GM23338 (cell line): ENCODE data around the gene TAS2R1. TPM values are rescaled to one million over a fixed set of nuclear protein-coding genes. Genes with fewer than 3 reads are reported as not detected.
A peak's percentile ranks its signal among the peaks of the same experiment; 100 is the strongest.

Source experiments
- ATAC-seq: fragments of 200-7000 bp; cut with Tn5 transposase; 3 replicates; pipeline ENCODE4 v1.9.1; 2020
- DNase-seq: peaks from one replicate; pipeline ENCODE4 v3.0.0-alpha.2; 2015; ENCODE audit warnings: low spot score
- H2AFZ ChIP-seq: fragments of 200-600 bp; sonication (generic); 2 replicates; pipeline ENCODE4 v1.8.0; 2016; ENCODE audit warnings: antibody characterized with exemption, mild to moderate bottlenecking, moderate library complexity
- H3F3A ChIP-seq: fragments of 200-600 bp; sonication (generic); replicated peaks from 2 replicates; pipeline ENCODE4 v1.8.0; 2017; ENCODE audit warnings: antibody characterized with exemption, mixed run types, low read depth
- H3K27ac ChIP-seq: fragments of 200-600 bp; sonication (generic); 2 replicates; pipeline ENCODE4 v1.6.1; 2016; ENCODE audit warnings: low read depth
- H3K27me3 ChIP-seq: fragments of 200-600 bp; sonication (generic); 2 replicates; pipeline ENCODE4 v1.8.0; 2016; ENCODE audit warnings: mild to moderate bottlenecking, mixed run types, moderate library complexity; ENCODE audit not compliant: insufficient read depth
- H3K36me3 ChIP-seq: fragments of 200-600 bp; sonication (generic); 2 replicates; pipeline ENCODE4 v1.8.0; 2016; ENCODE audit warnings: mild to moderate bottlenecking; ENCODE audit not compliant: insufficient read depth
- H3K4me1 ChIP-seq: fragments of 200-600 bp; sonication (generic); 2 replicates; pipeline ENCODE4 v1.8.0; 2016; ENCODE audit warnings: mild to moderate bottlenecking, moderate library complexity; ENCODE audit not compliant: insufficient read depth
- H3K4me2 ChIP-seq: fragments of 200-600 bp; sonication (generic); 2 replicates; pipeline ENCODE4 v1.7.1; 2017; ENCODE audit warnings: mixed run types
- H3K4me3 ChIP-seq: fragments of 200-600 bp; sonication (generic); 2 replicates; pipeline ENCODE4 v1.6.1; 2016; ENCODE audit warnings: mixed run types
- H3K79me2 ChIP-seq: fragments of 200-600 bp; sonication (generic); replicated peaks from 2 replicates; pipeline ENCODE4 v1.8.0; 2017; ENCODE audit warnings: mild to moderate bottlenecking; ENCODE audit not compliant: insufficient read depth
- H3K9me2 ChIP-seq: fragments of 200-600 bp; sonication (generic); 2 replicates; pipeline ENCODE4 v1.8.0; 2017; ENCODE audit not compliant: insufficient read depth
- H4K20me1 ChIP-seq: fragments of 200-600 bp; sonication (generic); replicated peaks from 2 replicates; pipeline ENCODE4 v1.8.0; 2017; ENCODE audit warnings: mild to moderate bottlenecking; ENCODE audit not compliant: insufficient read depth
- H3K27ac Mint-ChIP-seq: 2 replicates; pipeline ENCODE4 v1.8.0; 2020; ENCODE audit warnings: inconsistent platforms, mild to moderate bottlenecking, moderate library complexity, mixed read lengths
- H3K27me3 Mint-ChIP-seq: 3 replicates; pipeline ENCODE4 v1.8.0; 2022; ENCODE audit warnings: low read depth, mild to moderate bottlenecking, moderate library complexity, mixed read lengths, inconsistent platforms; ENCODE audit not compliant: insufficient read depth, poor library complexity
- H3K36me3 Mint-ChIP-seq: 3 replicates; pipeline ENCODE4 v1.8.0; 2021; ENCODE audit warnings: low read depth, mild to moderate bottlenecking, inconsistent platforms, moderate library complexity, mixed read lengths
- H3K4me1 Mint-ChIP-seq: 3 replicates; pipeline ENCODE4 v1.8.0; 2020; ENCODE audit warnings: mild to moderate bottlenecking, inconsistent platforms, mixed read lengths
- H3K4me3 Mint-ChIP-seq: 3 replicates; pipeline ENCODE4 v1.8.0; 2021; ENCODE audit warnings: moderate library complexity, mild to moderate bottlenecking, inconsistent platforms, mixed read lengths
- H3K9me3 Mint-ChIP-seq: 3 replicates; pipeline ENCODE4 v1.8.0; 2020; ENCODE audit warnings: moderate library complexity, mild to moderate bottlenecking, inconsistent platforms, mixed read lengths
- CREB1 ChIP-seq: fragments of 250-450 bp; sonication (Bioruptor Pico); IDR thresholded peaks from 2 replicates; pipeline ENCODE4 v1.5.0; 2020; ENCODE audit warnings: low read depth, mild to moderate bottlenecking, moderate library complexity
- ETS1 ChIP-seq: IDR thresholded peaks from 2 replicates; pipeline ENCODE4 v1.6.1; 2016; ENCODE audit warnings: antibody characterized with exemption
- EZH2 ChIP-seq: fragments of 200-600 bp; sonication (generic); IDR thresholded peaks from one replicate; pipeline ENCODE4 v1.8.0; 2017; ENCODE audit warnings: antibody characterized with exemption, mild to moderate bottlenecking, low read depth; ENCODE audit not compliant: unreplicated experiment
- EZH2phosphoT487 ChIP-seq: fragments of 200-600 bp; sonication (generic); IDR thresholded peaks from one replicate; pipeline ENCODE4 v1.8.1; 2018; ENCODE audit warnings: antibody characterized with exemption; ENCODE audit not compliant: unreplicated experiment
- JUNB ChIP-seq: IDR thresholded peaks from one replicate; pipeline ENCODE4 v1.6.1; 2016; ENCODE audit warnings: antibody characterized with exemption; ENCODE audit not compliant: unreplicated experiment
- NANOG ChIP-seq: IDR thresholded peaks from 2 replicates; pipeline ENCODE4 v1.6.1; 2016; ENCODE audit warnings: antibody characterized with exemption, borderline replicate concordance
- REST ChIP-seq: IDR thresholded peaks from one replicate; pipeline ENCODE4 v1.6.1; 2018; ENCODE audit warnings: antibody characterized with exemption; ENCODE audit not compliant: unreplicated experiment
- STAT1 ChIP-seq: IDR thresholded peaks from one replicate; pipeline ENCODE4 v1.6.1; 2016; ENCODE audit warnings: antibody characterized with exemption; ENCODE audit not compliant: unreplicated experiment
- polyA plus RNA-seq: library from polyadenylated mRNA; unstranded; fragments of >200 nt; fragmentation: Nextera tagmentation; extraction: Ambion mirVana; gene quantifications from 2 replicates; pipeline ENCODE4 v1.2.1, GENCODE V29; 2016
- total RNA-seq: library from RNA; depleted of rRNA; stranded (reverse); fragments of >200 nt; shearing (Covaris generic); gene quantifications from 2 replicates; pipeline ENCODE4 v1.2.3, GENCODE V29; 2014

TAS2R1 gene
- total and polyA plus RNA-seq, 2 experiments from 2014 or later: 0.19 TPM; not detected in 1

- Histone ChIP-seq H3K4me3 (no peak overlapping the region), H3K27me3 (no peaks in the 10 kb centered on the region), H3K9me2 (no peaks in the 10 kb centered on the region), H3K4me1 (no peaks in the 10 kb centered on the region), H3K36me3 (no peaks in the 10 kb centered on the region), H4K20me1 (no peaks in the 10 kb centered on the region), H3K27ac (no peak overlapping the region), H3K79me2 (no peaks in the 10 kb centered on the region), H2AFZ (peak overlapping the region; percentile 32; the same call in 1 of the 2 replicates), H3F3A (no peaks in the 10 kb centered on the region), H3K4me2 (no peak overlapping the region)
- ATAC-seq (no peak), DNase-seq (no peak)
- H3K36me3 Mint-ChIP-seq: 0 out of 3 replicates have a peak, but pooled peaks cover 2% of the 10 kb centered on the region
- TF ChIP-seq EZH2phosphoT487 (no peak), JUNB (no peak), EZH2 (no peak)
- peaks cover 4% of the 10 kb centered on the region for H3K27me3 Mint-ChIP-seq
- H3K4me1 Mint-ChIP-seq: no peaks in the 10 kb centered on the region; the same call in 2 of the 3 replicates
- no peaks in the 10 kb centered on the region for H3K9me3 Mint-ChIP-seq
- no peak overlapping the region for H3K27ac Mint-ChIP-seq
- no peak overlapping the region for H3K4me3 Mint-ChIP-seq
Measured at GRCh38 chr5:9617221-9617620, 12.9 kb downstream of the TAS2R1 start.

GRCh38 chr5:9615331-9615730, 14.8 kb downstream of the TAS2R1 start:
- no peak overlapping the region for H3K4me3 ChIP-seq
- Mint-ChIP-seq H3K27ac (no peak overlapping the region), H3K4me1 (no peaks in the 10 kb centered on the region; the same call in 2 of the 3 replicates), H3K36me3 (peaks cover 2% of the 10 kb centered on the region; the same call in 1 of the 3 replicates), H3K27me3 (peaks cover 4% of the 10 kb centered on the region), H3K4me3 (no peak overlapping the region), H3K9me3 (peaks cover 2% of the 10 kb centered on the region; the same call in 1 of the 3 replicates)
- H3K27ac ChIP-seq: no peak overlapping the region
- no peaks in the 10 kb centered on the region for H3K36me3 ChIP-seq
- H3F3A ChIP-seq: no peaks in the 10 kb centered on the region
- peaks cover 5% of the 10 kb centered on the region; the same call in 1 of the 2 replicates for H3K9me2 ChIP-seq
- no peak overlapping the region for H3K4me2 ChIP-seq
- ATAC-seq (no peak), DNase-seq (no peak)
- no peaks in the 10 kb centered on the region for H4K20me1 ChIP-seq
- H3K27me3 ChIP-seq: no peaks in the 10 kb centered on the region
- no peaks in the 10 kb centered on the region for H3K4me1 ChIP-seq
- no peak for TF ChIP-seq NANOG
- no peak for TF ChIP-seq REST
- TF ChIP-seq EZH2phosphoT487: no peak
- no peak for TF ChIP-seq STAT1
- no peak for TF ChIP-seq JUNB
- TF ChIP-seq EZH2: no peak
- peak overlapping the region; percentile 59; the same call in 1 of the 2 replicates for H2AFZ ChIP-seq
- no peaks in the 10 kb centered on the region for H3K79me2 ChIP-seq

GRCh38 chr5:9613360-9613759, 16.8 kb downstream of the TAS2R1 start:
- H3K27me3 ChIP-seq: no peaks in the 10 kb centered on the region
- Mint-ChIP-seq H3K4me1 (no peaks in the 10 kb centered on the region), H3K27ac (no peak overlapping the region), H3K4me3 (no peak overlapping the region), H3K36me3 (peaks cover 2% of the 10 kb centered on the region; the same call in 1 of the 3 replicates), H3K27me3 (no peaks in the 10 kb centered on the region), H3K9me3 (peaks cover 2% of the 10 kb centered on the region; the same call in 1 of the 3 replicates)
- no peaks in the 10 kb centered on the region for H3K4me1 ChIP-seq
- no peak overlapping the region for H3K4me2 ChIP-seq
- no peak for DNase-seq
- H3K36me3 ChIP-seq: no peaks in the 10 kb centered on the region
- H2AFZ ChIP-seq: no peak overlapping the region
- no peak overlapping the region for H3K4me3 ChIP-seq
- no peak for TF ChIP-seq EZH2
- no peak for TF ChIP-seq CREB1 (CRISPR knock-in tag)
- TF ChIP-seq JUNB: no peak
- no peak for TF ChIP-seq ETS1
- no peak for TF ChIP-seq EZH2phosphoT487
- H3K9me2 ChIP-seq: peaks cover 5% of the 10 kb centered on the region; the same call in 1 of the 2 replicates
- H3K79me2 ChIP-seq: no peaks in the 10 kb centered on the region
- no peak overlapping the region for H3K27ac ChIP-seq
- no peak for ATAC-seq
- no peaks in the 10 kb centered on the region for H4K20me1 ChIP-seq
- no peaks in the 10 kb centered on the region for H3F3A ChIP-seq
